Measurements from ENCODE around the gene TEX30. TPM values are rescaled to one million over a fixed set of nuclear protein-coding genes. Genes with fewer than 3 reads are reported as not detected.

Gene TEX30
- total RNA-seq, 3 donors from 2014 or later, result 2.1 to 5.7 (median 3.7) TPM

GRCh38 chr13:102771298-102772041 lies 2.1 kb downstream of the TEX30 start:
- Histone ChIP-seq H3K4me3 (no peak overlapping the region), H3K36me3 (ENCODE audit: low read depth) (no peaks in the 10 kb centered on the region), H3K9me3 (no peaks in the 10 kb centered on the region), H3K4me1 (ENCODE audit: low read depth) (peaks cover 8% of the 10 kb centered on the region)
- ATAC-seq (no peak), DNase-seq (no peak)
- intact Hi-C loops (cut with DNase I, micrococcal nuclease), result no loop called here
- no peak for TF ChIP-seq CTCF (IDR thresholded peaks at IDR 0.05)

GRCh38 chr13:102770435-102770834 lies 3.2 kb downstream of the TEX30 start:
- TF ChIP-seq CTCF (IDR thresholded peaks at IDR 0.05), result no peak
- no peak for DNase-seq

GRCh38 chr13:102769679-102770078 lies 3.9 kb downstream of the TEX30 start:
- Histone ChIP-seq H3K4me1 (ENCODE audit: low read depth) (peaks cover 8% of the 10 kb centered on the region), H3K9me3 (no peaks in the 10 kb centered on the region), H3K4me3 (no peak overlapping the region), H3K36me3 (ENCODE audit: low read depth) (no peaks in the 10 kb centered on the region)
- intact Hi-C loops (cut with DNase I, micrococcal nuclease), result no loop called here
- ATAC-seq (no peak), DNase-seq (no peak)
- no peak for TF ChIP-seq CTCF (IDR thresholded peaks at IDR 0.05)

More at GRCh38 chr13:102770435-102770834, 3.2 kb downstream of the TEX30 start:
- Histone ChIP-seq H3K4me1 (ENCODE audit: low read depth) (peaks cover 8% of the 10 kb centered on the region), H3K9me3 (no peaks in the 10 kb centered on the region), H3K4me3 (no peak overlapping the region), H3K36me3 (ENCODE audit: low read depth) (no peaks in the 10 kb centered on the region)
- intact Hi-C loops (cut with DNase I, micrococcal nuclease), result no loop called here
- no peak for ATAC-seq

- intact Hi-C loops (cut with DNase I, micrococcal nuclease), result no loop called here
These were observed 4.7 kb downstream of the TEX30 start for GRCh38 chr13:102768909-102769308.

GRCh38 chr13:102763741-102764140 lies 9.8 kb downstream of the TEX30 start:
- intact Hi-C loops (cut with DNase I, micrococcal nuclease), result no loop called here
- TF ChIP-seq CTCF (IDR thresholded peaks at IDR 0.05), result no peak
- Histone ChIP-seq H3K4me3 (no peak overlapping the region), H3K4me1 (ENCODE audit: low read depth) (no peaks in the 10 kb centered on the region), H3K36me3 (ENCODE audit: low read depth) (no peaks in the 10 kb centered on the region), H3K9me3 (no peaks in the 10 kb centered on the region)
- no peak for ATAC-seq
- no peak for DNase-seq

More at GRCh38 chr13:102768909-102769308, 4.7 kb downstream of the TEX30 start:
- ATAC-seq (no peak), DNase-seq (no peak)
- Histone ChIP-seq H3K4me3 (no peak overlapping the region), H3K4me1 (ENCODE audit: low read depth) (peaks cover 4% of the 10 kb centered on the region), H3K36me3 (ENCODE audit: low read depth) (no peaks in the 10 kb centered on the region), H3K9me3 (no peaks in the 10 kb centered on the region)
- no peak for TF ChIP-seq CTCF (IDR thresholded peaks at IDR 0.05)
